ENCODE results near the gene SPRN.

Gene SPRN

GRCh38 chr10:133405844-133406527, 18.4 kb downstream of the SPRN start:
- DNase-seq (ENCODE audit: low read depth in 2 of 2) = no peak

GRCh38 chr10:133405272-133405671, 19.2 kb downstream of the SPRN start:
- no peak for DNase-seq (ENCODE audit: low read depth in 2 of 2)

- no peak for DNase-seq (ENCODE audit: low read depth in 2 of 2)
Observed at GRCh38 chr10:133403784-133404183, 20.6 kb downstream of the SPRN start.

GRCh38 chr10:133403359-133403758, 21.1 kb downstream of the SPRN start:
- DNase-seq (ENCODE audit: low read depth in 2 of 2) = no peak

- DNase-seq (ENCODE audit: low read depth in 2 of 2) = no peak
Observed at GRCh38 chr10:133401981-133402725, 22.3 kb downstream of the SPRN start.

GRCh38 chr10:133401500-133401899, 22.9 kb downstream of the SPRN start:
- no peak for DNase-seq (ENCODE audit: low read depth in 2 of 2)

- DNase-seq (ENCODE audit: low read depth in 2 of 2) = no peak
Observed at GRCh38 chr10:133400624-133401424, 23.6 kb downstream of the SPRN start.

- DNase-seq (ENCODE audit: low read depth in 2 of 2) = no peak
Observed at GRCh38 chr10:133399123-133399601, 25.3 kb downstream of the SPRN start.

GRCh38 chr10:133397938-133398337, 26.5 kb downstream of the SPRN start:
- DNase-seq (ENCODE audit: low read depth in 2 of 2) = no peak

- DNase-seq (ENCODE audit: low read depth in 2 of 2) = no peak
Observed at GRCh38 chr10:133396035-133396624, 28.3 kb downstream of the SPRN start.

- DNase-seq (ENCODE audit: low read depth in 2 of 2) = no peak
Observed at GRCh38 chr10:133394801-133395221, 29.6 kb downstream of the SPRN start.

- DNase-seq (ENCODE audit: low read depth in 2 of 2) = peak; percentile 90 to 93
Observed at GRCh38 chr10:133394064-133394663, 30.3 kb downstream of the SPRN start, which contains the start of gene MTG1. MTG1 (plus strand) TSS chr10:133394157; CDS start chr10:133394221, 64 bp downstream.

- DNase-seq (ENCODE audit: low read depth in 2 of 2) = no peak
Observed at GRCh38 chr10:133393401-133394063, 30.9 kb downstream of the SPRN start.

GRCh38 chr10:133391761-133392518, 32.5 kb downstream of the SPRN start:
- DNase-seq (ENCODE audit: low read depth in 2 of 2) = no peak

- DNase-seq (ENCODE audit: low read depth in 2 of 2) = no peak
Observed at GRCh38 chr10:133391249-133391635, 33.2 kb downstream of the SPRN start.

GRCh38 chr10:133390597-133391248, 33.7 kb downstream of the SPRN start:
- no peak for DNase-seq (ENCODE audit: low read depth in 2 of 2)

GRCh38 chr10:133388973-133389818, 35.2 kb downstream of the SPRN start:
- no peak for DNase-seq (ENCODE audit: low read depth in 2 of 2)

GRCh38 chr10:133388236-133388972, 36.0 kb downstream of the SPRN start:
- no peak for DNase-seq (ENCODE audit: low read depth in 2 of 2)
